C4-2B (cell line): Measurements from ENCODE around the gene GSG1L2.

Source experiments
- H3K27ac ChIP-seq: fragments of 450-650 bp; 2 replicates; pipeline ENCODE4 v1.5.1; 2017
- CTCF ChIP-seq: fragments of 450-650 bp; conservative IDR thresholded peaks from 2 replicates; pipeline ENCODE4 v1.5.1; 2017; ENCODE audit warnings: mild to moderate bottlenecking
- ZFX ChIP-seq: fragments of 450-650 bp; IDR thresholded peaks from 2 replicates; pipeline ENCODE4 v1.6.1; 2017

The GSG1L2 gene

GRCh38 chr17:9814337-9814945 lies 7.4 kb downstream of the GSG1L2 start:
- H3K27ac ChIP-seq = no peak overlapping the region
- TF ChIP-seq ZFX (no peak), CTCF (no peak)

- no peak for TF ChIP-seq ZFX
- TF ChIP-seq CTCF = no peak
- no peak overlapping the region for H3K27ac ChIP-seq
Observed at GRCh38 chr17:9813166-9813565, 8.7 kb downstream of the GSG1L2 start.

DNA sequence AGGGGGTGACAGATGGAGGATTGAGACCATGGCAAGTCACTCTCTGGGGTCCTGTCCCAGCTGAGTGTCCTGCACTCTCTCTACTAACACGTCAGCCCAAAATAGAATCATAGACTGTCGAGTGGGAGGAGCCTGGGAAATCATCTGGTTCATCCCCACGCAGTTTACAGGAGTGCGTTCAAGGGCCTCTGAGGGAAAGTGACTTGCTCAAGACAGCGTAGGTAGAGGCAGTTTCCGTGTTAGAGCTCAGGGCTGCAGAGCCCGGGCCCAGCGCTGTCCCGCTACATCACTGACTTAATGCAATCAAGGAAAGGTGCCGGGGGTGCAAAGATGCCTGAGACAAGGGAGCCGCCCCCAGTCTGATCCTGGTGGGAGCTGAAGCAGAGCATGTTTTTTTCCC lies 10.3 kb downstream of the GSG1L2 start:
- no peak overlapping the region for H3K27ac ChIP-seq
- no peak for TF ChIP-seq CTCF
- TF ChIP-seq ZFX = no peak

DNA sequence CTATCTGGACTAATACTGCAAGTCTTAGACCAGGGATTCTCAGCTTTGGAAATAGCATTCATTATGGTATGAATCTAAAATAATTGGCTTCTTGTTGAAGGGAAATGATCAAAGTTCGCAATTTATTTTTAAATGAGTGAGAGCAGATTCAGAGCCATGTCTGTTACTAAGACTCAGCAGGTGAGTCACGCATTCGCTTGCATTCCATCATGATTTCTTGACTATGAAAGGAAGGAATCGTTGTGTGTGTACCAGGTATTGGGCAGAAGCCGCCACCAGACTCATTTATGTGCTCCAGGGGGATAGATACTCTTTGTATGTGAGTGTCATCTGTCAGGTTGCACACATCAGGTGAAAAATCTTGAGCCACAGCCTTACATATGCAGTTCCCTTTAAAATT lies 10.8 kb downstream of the GSG1L2 start:
- TF ChIP-seq CTCF (no peak), ZFX (no peak)
- no peak overlapping the region for H3K27ac ChIP-seq

DNA sequence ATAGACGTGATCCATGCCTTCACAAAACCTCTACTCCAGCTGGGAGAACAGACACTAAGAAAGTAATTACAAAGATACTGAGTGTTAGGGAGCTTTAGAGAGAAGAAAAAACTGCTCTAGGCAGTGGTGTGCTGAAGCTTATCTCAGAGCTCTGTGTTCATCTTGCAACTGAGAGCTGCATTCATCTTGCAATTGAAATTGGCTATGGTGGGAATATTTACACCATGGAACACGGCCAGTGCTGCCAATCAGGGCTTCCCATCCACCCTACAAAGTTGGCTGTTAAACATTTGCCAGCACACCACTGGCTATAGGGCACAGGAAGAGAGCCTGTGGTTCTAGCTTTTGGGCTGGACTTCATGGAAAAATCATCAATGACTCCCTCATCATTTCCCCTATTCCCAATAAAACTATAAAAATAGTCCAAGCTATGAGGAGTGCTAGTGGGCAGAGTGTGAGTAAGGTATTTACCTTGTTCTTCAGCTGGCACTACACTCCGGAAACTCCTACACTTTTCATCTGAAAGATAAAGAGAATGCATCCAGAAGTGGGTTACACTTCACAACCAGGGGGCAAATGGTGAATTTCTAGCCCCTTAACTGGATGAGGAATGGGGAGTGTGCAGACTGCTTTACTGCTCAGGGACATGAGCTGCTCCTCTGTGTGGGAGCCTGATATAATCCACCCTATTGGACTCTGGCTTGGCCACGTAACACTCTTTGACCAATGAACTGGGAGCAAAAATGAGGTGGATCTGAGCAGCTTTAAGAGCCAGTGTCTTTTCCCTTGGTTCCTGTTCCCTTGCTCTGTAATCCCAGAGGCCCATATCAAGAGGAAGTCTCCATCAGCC lies 11.6 kb downstream of the GSG1L2 start:
- TF ChIP-seq ZFX = no peak
- no peak for TF ChIP-seq CTCF
- H3K27ac ChIP-seq = no peak overlapping the region

DNA sequence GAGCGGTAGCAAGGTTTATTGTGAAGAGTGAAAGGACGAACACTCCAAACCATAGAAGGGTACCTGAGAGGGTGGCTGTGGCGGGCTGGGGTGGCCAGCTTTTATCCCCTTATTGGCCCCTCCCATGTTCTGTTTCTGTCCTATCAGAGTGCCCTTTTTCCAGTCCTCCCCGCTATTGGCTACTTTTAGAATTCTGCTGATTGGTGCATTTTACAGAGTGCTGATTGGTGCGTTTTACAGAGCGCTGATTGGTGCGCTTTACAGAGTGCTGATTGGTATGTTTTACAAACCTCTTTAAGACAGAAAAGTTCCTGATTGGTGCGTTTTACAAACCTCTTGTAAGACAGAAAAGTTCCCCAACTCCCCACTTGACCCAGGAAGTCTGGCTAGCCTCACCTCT lies 12.5 kb downstream of the GSG1L2 start:
- no peak overlapping the region for H3K27ac ChIP-seq
- no peak for TF ChIP-seq ZFX
- no peak for TF ChIP-seq CTCF

GRCh38 chr17:9806699-9807098 lies 15.2 kb downstream of the GSG1L2 start:
- TF ChIP-seq CTCF = no peak
- no peak for TF ChIP-seq ZFX
- no peak overlapping the region for H3K27ac ChIP-seq
